SK-N-SH (cell line): ENCODE measurements around the gene BOD1L2.

Source experiments
- EZH2phosphoT487 ChIP-seq: fragments of 200-600 bp; sonication (generic); IDR thresholded peaks from 2 replicates; pipeline ENCODE4 v1.6.1; 2017; ENCODE audit warnings: low read depth, mixed run types, mild to moderate bottlenecking, antibody characterized with exemption, moderate library complexity, borderline replicate concordance
- GATA2 ChIP-seq: sonication (generic); formaldehyde crosslinking; IDR thresholded peaks from 2 replicates; pipeline ENCODE4 v1.5.0; 2020; ENCODE audit warnings: mild to moderate bottlenecking, missing genetic modification reagents
- MXI1 ChIP-seq: IDR thresholded peaks from 2 replicates; pipeline ENCODE4 v1.6.1; 2012; ENCODE audit warnings: mild to moderate bottlenecking, low read depth, low read length, improper control_type of control experiment
- NRF1 ChIP-seq: IDR thresholded peaks from 2 replicates; pipeline ENCODE4 v1.6.1; 2012; ENCODE audit warnings: low read depth, mild to moderate bottlenecking, low read length
- TAF1 ChIP-seq: IDR thresholded peaks from 2 replicates; pipeline ENCODE4 v1.6.1; 2012; ENCODE audit warnings: low read depth, mild to moderate bottlenecking, low read length, moderate library complexity, borderline replicate concordance
- TCF12 ChIP-seq: IDR thresholded peaks from 2 replicates; pipeline ENCODE4 v1.4.0; 2012
- TF ChIP-seq, protein P1 (sequence below): fragments of 200-600 bp; sonication (generic); IDR thresholded peaks from 2 replicates; pipeline ENCODE4 v1.6.1; 2017; ENCODE audit warnings: antibody characterized with exemption, mild to moderate bottlenecking, moderate library complexity
- TF ChIP-seq, protein P2 (sequence below): IDR thresholded peaks from 2 replicates; pipeline ENCODE4 v1.4.0; 2012; ENCODE audit warnings: low read depth
- TF ChIP-seq, protein P3 (sequence below): IDR thresholded peaks from 2 replicates; pipeline ENCODE4 v1.6.1; 2012; ENCODE audit warnings: mild to moderate bottlenecking, low read depth, low read length, moderate library complexity

DNA sequence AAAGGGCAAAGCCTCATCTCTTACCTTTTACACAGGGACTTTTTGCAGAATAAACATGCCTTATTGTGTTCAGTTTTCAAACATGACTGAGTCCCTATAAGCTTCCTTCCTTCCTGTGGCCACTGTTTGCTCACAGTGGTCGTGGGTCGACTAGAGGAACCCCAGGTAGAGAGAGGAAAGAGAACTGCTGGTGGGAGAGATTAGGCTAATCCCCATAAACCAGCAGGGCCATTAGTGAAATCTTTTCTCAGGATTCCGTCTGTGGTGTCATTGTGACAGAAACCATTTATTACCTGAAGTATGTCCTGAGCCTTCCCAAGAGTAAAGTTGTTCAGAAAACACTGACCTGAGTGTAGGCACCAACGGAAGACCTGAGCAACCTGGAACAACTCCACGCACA, 21.3 kb upstream of the BOD1L2 start:
- no peak for TF ChIP-seq NRF1
- TF ChIP-seq, protein P1, sequence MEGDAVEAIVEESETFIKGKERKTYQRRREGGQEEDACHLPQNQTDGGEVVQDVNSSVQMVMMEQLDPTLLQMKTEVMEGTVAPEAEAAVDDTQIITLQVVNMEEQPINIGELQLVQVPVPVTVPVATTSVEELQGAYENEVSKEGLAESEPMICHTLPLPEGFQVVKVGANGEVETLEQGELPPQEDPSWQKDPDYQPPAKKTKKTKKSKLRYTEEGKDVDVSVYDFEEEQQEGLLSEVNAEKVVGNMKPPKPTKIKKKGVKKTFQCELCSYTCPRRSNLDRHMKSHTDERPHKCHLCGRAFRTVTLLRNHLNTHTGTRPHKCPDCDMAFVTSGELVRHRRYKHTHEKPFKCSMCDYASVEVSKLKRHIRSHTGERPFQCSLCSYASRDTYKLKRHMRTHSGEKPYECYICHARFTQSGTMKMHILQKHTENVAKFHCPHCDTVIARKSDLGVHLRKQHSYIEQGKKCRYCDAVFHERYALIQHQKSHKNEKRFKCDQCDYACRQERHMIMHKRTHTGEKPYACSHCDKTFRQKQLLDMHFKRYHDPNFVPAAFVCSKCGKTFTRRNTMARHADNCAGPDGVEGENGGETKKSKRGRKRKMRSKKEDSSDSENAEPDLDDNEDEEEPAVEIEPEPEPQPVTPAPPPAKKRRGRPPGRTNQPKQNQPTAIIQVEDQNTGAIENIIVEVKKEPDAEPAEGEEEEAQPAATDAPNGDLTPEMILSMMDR = no peak
- no peak for TF ChIP-seq TAF1
- no peak for TF ChIP-seq TCF12
- no peak for TF ChIP-seq MXI1
- TF ChIP-seq, protein P2, sequence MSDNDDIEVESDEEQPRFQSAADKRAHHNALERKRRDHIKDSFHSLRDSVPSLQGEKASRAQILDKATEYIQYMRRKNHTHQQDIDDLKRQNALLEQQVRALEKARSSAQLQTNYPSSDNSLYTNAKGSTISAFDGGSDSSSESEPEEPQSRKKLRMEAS = no peak
- TF ChIP-seq EZH2phosphoT487 = no peak
- no peak for TF ChIP-seq GATA2
- TF ChIP-seq, protein P3, sequence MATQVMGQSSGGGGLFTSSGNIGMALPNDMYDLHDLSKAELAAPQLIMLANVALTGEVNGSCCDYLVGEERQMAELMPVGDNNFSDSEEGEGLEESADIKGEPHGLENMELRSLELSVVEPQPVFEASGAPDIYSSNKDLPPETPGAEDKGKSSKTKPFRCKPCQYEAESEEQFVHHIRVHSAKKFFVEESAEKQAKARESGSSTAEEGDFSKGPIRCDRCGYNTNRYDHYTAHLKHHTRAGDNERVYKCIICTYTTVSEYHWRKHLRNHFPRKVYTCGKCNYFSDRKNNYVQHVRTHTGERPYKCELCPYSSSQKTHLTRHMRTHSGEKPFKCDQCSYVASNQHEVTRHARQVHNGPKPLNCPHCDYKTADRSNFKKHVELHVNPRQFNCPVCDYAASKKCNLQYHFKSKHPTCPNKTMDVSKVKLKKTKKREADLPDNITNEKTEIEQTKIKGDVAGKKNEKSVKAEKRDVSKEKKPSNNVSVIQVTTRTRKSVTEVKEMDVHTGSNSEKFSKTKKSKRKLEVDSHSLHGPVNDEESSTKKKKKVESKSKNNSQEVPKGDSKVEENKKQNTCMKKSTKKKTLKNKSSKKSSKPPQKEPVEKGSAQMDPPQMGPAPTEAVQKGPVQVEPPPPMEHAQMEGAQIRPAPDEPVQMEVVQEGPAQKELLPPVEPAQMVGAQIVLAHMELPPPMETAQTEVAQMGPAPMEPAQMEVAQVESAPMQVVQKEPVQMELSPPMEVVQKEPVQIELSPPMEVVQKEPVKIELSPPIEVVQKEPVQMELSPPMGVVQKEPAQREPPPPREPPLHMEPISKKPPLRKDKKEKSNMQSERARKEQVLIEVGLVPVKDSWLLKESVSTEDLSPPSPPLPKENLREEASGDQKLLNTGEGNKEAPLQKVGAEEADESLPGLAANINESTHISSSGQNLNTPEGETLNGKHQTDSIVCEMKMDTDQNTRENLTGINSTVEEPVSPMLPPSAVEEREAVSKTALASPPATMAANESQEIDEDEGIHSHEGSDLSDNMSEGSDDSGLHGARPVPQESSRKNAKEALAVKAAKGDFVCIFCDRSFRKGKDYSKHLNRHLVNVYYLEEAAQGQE = no peak
